GM12878 (cell line): Measurements from ENCODE around the gene BCAS3.

Source experiments
- NFYB ChIP-seq: IDR thresholded peaks from 2 replicates; pipeline ENCODE4 v1.6.1; 2011; ENCODE audit warnings: low read depth, mild to moderate bottlenecking, low read length, improper control_type of control experiment, moderate library complexity; ENCODE audit not compliant: insufficient read depth
- RAD51 ChIP-seq: fragments of 450-650 bp; IDR thresholded peaks from 2 replicates; pipeline ENCODE4 v1.6.1; 2016; ENCODE audit warnings: moderate library complexity, mild to moderate bottlenecking, inconsistent platforms
- SREBF1 ChIP-seq: IDR thresholded peaks from 2 replicates; pipeline ENCODE4 v1.6.1; 2012; ENCODE audit warnings: mild to moderate bottlenecking, low read length
- TCF12 ChIP-seq: IDR thresholded peaks from 2 replicates; pipeline ENCODE4 v1.6.1; 2011; ENCODE audit warnings: low read depth, mild to moderate bottlenecking, low read length

DNA sequence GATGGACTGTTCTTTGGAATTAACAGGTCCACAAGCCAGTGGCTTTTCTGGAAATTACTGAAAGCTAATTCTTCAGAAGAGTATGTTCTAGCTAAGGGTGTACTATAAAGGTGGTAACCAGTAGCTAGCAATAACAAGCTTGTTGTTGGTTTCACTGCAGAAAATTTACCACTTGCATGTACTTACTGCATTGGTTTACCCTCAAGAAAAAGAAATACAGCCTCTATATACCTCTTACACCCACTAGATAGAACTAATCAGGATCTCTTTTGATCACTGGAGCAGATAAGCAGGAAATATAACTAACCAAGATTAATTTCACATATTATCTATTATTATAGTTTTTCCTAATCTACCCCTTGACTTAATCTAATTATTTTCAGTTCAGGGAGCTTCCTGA, 537.1 kb downstream of the BCAS3 start:
- TF ChIP-seq SREBF1 (no peak), TCF12 (no peak), RAD51 (no peak), NFYB (no peak)
